Breast epithelium (tissue), 4 donors: Measurements from ENCODE around the gene TP53AIP1. TPM values are rescaled to one million over a fixed set of nuclear protein-coding genes. Genes with fewer than 3 reads are reported as not detected.

Source experiments
- DNase-seq, 2 donors: peaks; one replicate each; pipeline ENCODE4 v3.0.0-alpha.2; 2019; ENCODE audit warnings: low spot score in 2 of 2
- H3K27ac ChIP-seq, 2 donors: fragments of 200-600 bp; sonication (generic) in 1 of 2; one replicate each; pipeline ENCODE4 v1.5.1; 2016 to 2019; ENCODE audit warnings: mild to moderate bottlenecking in 1 of 2
- H3K27me3 ChIP-seq, 2 donors: fragments of 200-600 bp; sonication (generic) in 1 of 2; one replicate each; pipeline versions ENCODE4 v1.5.1 to v1.6.0; 2017 to 2019; ENCODE audit warnings: control low read depth in 1 of 2, mild to moderate bottlenecking in 1 of 2
- H3K36me3 ChIP-seq: fragments of 200-600 bp; one replicate; pipeline ENCODE4 v1.5.1; 2019
- H3K4me1 ChIP-seq, 2 donors: fragments of 200-600 bp; sonication (generic); one replicate each; pipeline ENCODE4 v1.5.1; 2016 to 2019; ENCODE audit warnings: control low read depth in 1 of 2
- H3K4me3 ChIP-seq, 3 donors: fragments of 200-600 bp; sonication (generic); 1 replicate in 2 of 3; 2 replicates in 1 of 3; pipeline ENCODE4 v1.5.1; 2016 to 2019; ENCODE audit warnings: mild to moderate bottlenecking in 3 of 3, moderate library complexity in 2 of 3
- H3K9me3 ChIP-seq, 2 donors: fragments of 200-600 bp; sonication (generic) in 1 of 2; one replicate each; pipeline ENCODE4 v1.5.1; 2016 to 2019; ENCODE audit warnings: control low read depth in 1 of 2
- CTCF ChIP-seq, 3 donors: fragments of 450-650 bp; IDR thresholded peaks; one replicate each; pipeline ENCODE4 v1.5.1; 2016 to 2017; ENCODE audit warnings: antibody characterized with exemption in 3 of 3, mild to moderate bottlenecking in 3 of 3, moderate library complexity in 3 of 3
- POLR2A ChIP-seq: fragments of 450-650 bp; IDR thresholded peaks from one replicate; pipeline ENCODE4 v1.6.1; 2016; ENCODE audit warnings: antibody characterized with exemption, mild to moderate bottlenecking, moderate library complexity
- POLR2AphosphoS5 ChIP-seq, 3 donors: sonication (generic); formaldehyde crosslinking; IDR thresholded peaks; one replicate each; pipeline ENCODE4 v1.6.1; 2017; ENCODE audit warnings: antibody characterized with exemption in 3 of 3
- intact Hi-C: fragments of 100-400 bp; cut with DNase I; formaldehyde crosslinking; loops from one replicate; pipeline ENCODE4 v1.15.1; 2023; ENCODE audit warnings: low total_unique reads
- total RNA-seq, 3 donors: library from RNA; depleted of rRNA; stranded (reverse); fragments of >200 nt; gene quantifications; one replicate each; pipeline ENCODE4 v1.1.0, GENCODE V29; 2016

TP53AIP1 gene
- total RNA-seq, 3 donors from 2014 or later = 0.16 to 0.59 (median 0.33) TPM

- DNase-seq = no peak
- no peaks in the 10 kb centered on the region for H3K36me3 ChIP-seq
- no peaks in the 10 kb centered on the region for H3K27me3 ChIP-seq
- no peak overlapping the region for H3K27ac ChIP-seq
- no peaks in the 10 kb centered on the region for H3K4me1 ChIP-seq
- TF ChIP-seq POLR2A = no peak
- TF ChIP-seq POLR2AphosphoS5 (IDR thresholded peaks at IDR 0.05) = no peak
- TF ChIP-seq CTCF (IDR thresholded peaks at IDR 0.05) = no peak
- no peak overlapping the region for H3K4me3 ChIP-seq
- intact Hi-C loops = no loop called here
- no peaks in the 10 kb centered on the region for H3K9me3 ChIP-seq
Measured at GRCh38 chr11:128955636-128956035, 13.0 kb upstream of the TP53AIP1 start.

- Histone ChIP-seq H3K9me3 (no peaks in the 10 kb centered on the region), H3K4me3 (no peak overlapping the region), H3K27me3 (no peaks in the 10 kb centered on the region), H3K36me3 (no peaks in the 10 kb centered on the region), H3K4me1 (no peaks in the 10 kb centered on the region), H3K27ac (no peak overlapping the region)
- intact Hi-C loops = no loop called here
- no peak for DNase-seq
- TF ChIP-seq CTCF (IDR thresholded peaks at IDR 0.05) = no peak
- no peak for TF ChIP-seq POLR2A
- TF ChIP-seq POLR2AphosphoS5 (IDR thresholded peaks at IDR 0.05) = no peak
Measured at GRCh38 chr11:128953151-128953550, 10.5 kb upstream of the TP53AIP1 start.

- intact Hi-C loops = loop anchor here (5.0 kb wide), 1 partner anchor 68 kb away; no protein-coding TSS in a partner anchor
Measured at GRCh38 chr11:128949791-128950454, 7.3 kb upstream of the TP53AIP1 start.

GRCh38 chr11:128948583-128948982 is 5.9 kb upstream of the TP53AIP1 start:
- no peaks in the 10 kb centered on the region for H3K9me3 ChIP-seq
- peaks cover 0 to 6% of the 10 kb centered on the region in 2 donors for H3K27me3 ChIP-seq
- no peaks in the 10 kb centered on the region for H3K36me3 ChIP-seq
- no peak overlapping the region for H3K27ac ChIP-seq
- no peak for DNase-seq
- H3K4me1 ChIP-seq = no peaks in the 10 kb centered on the region
- no peak overlapping the region for H3K4me3 ChIP-seq
- intact Hi-C loops = loop anchor here (5.0 kb wide), 1 partner anchor 66 kb away; no protein-coding TSS in a partner anchor
- no peak for TF ChIP-seq POLR2AphosphoS5 (IDR thresholded peaks at IDR 0.05)
- no peak for TF ChIP-seq POLR2A
- TF ChIP-seq CTCF (IDR thresholded peaks at IDR 0.05) = no peak

More at GRCh38 chr11:128949791-128950454, 7.3 kb upstream of the TP53AIP1 start:
- Histone ChIP-seq H3K4me1 (no peaks in the 10 kb centered on the region), H3K27ac (no peak overlapping the region), H3K36me3 (no peaks in the 10 kb centered on the region), H3K27me3 (peaks cover 0 to 6% of the 10 kb centered on the region in 2 donors), H3K4me3 (no peak overlapping the region), H3K9me3 (no peaks in the 10 kb centered on the region)
- TF ChIP-seq CTCF (IDR thresholded peaks at IDR 0.05) = no peak
- TF ChIP-seq POLR2AphosphoS5 (IDR thresholded peaks at IDR 0.05) = no peak
- TF ChIP-seq POLR2A = no peak
- no peak for DNase-seq

GRCh38 chr11:128947773-128948172 is 5.1 kb upstream of the TP53AIP1 start:
- no peaks in the 10 kb centered on the region for H3K9me3 ChIP-seq
- H3K4me1 ChIP-seq = no peaks in the 10 kb centered on the region
- TF ChIP-seq CTCF (IDR thresholded peaks at IDR 0.05) (no peak), POLR2AphosphoS5 (IDR thresholded peaks at IDR 0.05) (no peak), POLR2A (no peak)

More at GRCh38 chr11:128947773-128948172, 5.1 kb upstream of the TP53AIP1 start:
- Histone ChIP-seq H3K4me3 (no peak overlapping the region), H3K27me3 (peaks cover 0 to 6% of the 10 kb centered on the region in 2 donors), H3K36me3 (no peaks in the 10 kb centered on the region), H3K27ac (no peak overlapping the region)
- DNase-seq = no peak
- intact Hi-C loops = loop anchor here (5.0 kb wide), 1 partner anchor 65 kb away; no protein-coding TSS in a partner anchor
